CD14-positive monocyte (primary cell): ENCODE data around the gene KCNT1. TPM values are rescaled to one million over a fixed set of nuclear protein-coding genes. Genes with fewer than 3 reads are reported as not detected.

Experiments
- DNase-seq, 3 donors: peaks; one replicate each; pipeline ENCODE4 v3.0.0-alpha.2; 2011 to 2022
- H2AFZ ChIP-seq: 2 replicates; pipeline ENCODE4 v1.6.0; 2012; ENCODE audit warnings: mild to moderate bottlenecking, low read depth, low read length, inconsistent platforms; ENCODE audit not compliant: insufficient read depth, poor library complexity, severe bottlenecking
- H3K27ac ChIP-seq, 2 donors: 1 replicate in 1 of 2; 2 replicates in 1 of 2; pipeline ENCODE4 v1.5.1; 2012 to 2013; ENCODE audit warnings: low read length in 2 of 2, control low read depth in 1 of 2, inconsistent platforms in 1 of 2, low read depth in 1 of 2, mild to moderate bottlenecking in 1 of 2
- H3K27me3 ChIP-seq, 2 donors: one replicate each; pipeline versions ENCODE4 v1.6.0 to v1.6.1; 2011 to 2013; ENCODE audit warnings: low read length in 2 of 2; ENCODE audit not compliant: control insufficient read depth in 2 of 2, insufficient read depth in 2 of 2
- H3K36me3 ChIP-seq, 2 donors: replicated peaks in 1 of 2; 1 replicate in 1 of 2; 2 replicates in 1 of 2; pipeline versions ENCODE4 v1.5.1 to v1.6.1; 2012 to 2013; ENCODE audit warnings: low read length in 2 of 2, control low read depth in 1 of 2, inconsistent platforms in 1 of 2, mild to moderate bottlenecking in 1 of 2; ENCODE audit not compliant: insufficient read depth in 2 of 2, control insufficient read depth in 1 of 2
- H3K4me1 ChIP-seq, 2 donors: 1 replicate in 1 of 2; 2 replicates in 1 of 2; pipeline versions ENCODE4 v1.5.1 to v1.6.1; 2012 to 2013; ENCODE audit warnings: low read length in 2 of 2, control low read depth in 1 of 2, inconsistent platforms in 1 of 2, mild to moderate bottlenecking in 1 of 2, moderate library complexity in 1 of 2; ENCODE audit not compliant: insufficient read depth in 2 of 2, control insufficient read depth in 1 of 2
- H3K4me2 ChIP-seq: replicated peaks from 2 replicates; pipeline ENCODE3; 2012; ENCODE audit warnings: low read length, moderate library complexity, mild to moderate bottlenecking; ENCODE audit not compliant: poor library complexity, severe bottlenecking; ENCODE audit errors: extremely low read depth
- H3K4me3 ChIP-seq, 3 experiments: fragments of 200-600 bp in 1 of 3; sonication (generic) in 1 of 3; replicated peaks in 1 of 3; 1 replicate in 2 of 3; 2 replicates in 1 of 3; pipeline ENCODE4 v1.5.1; 2011 to 2013; ENCODE audit warnings: low read length in 3 of 3, mild to moderate bottlenecking in 3 of 3, control low read depth in 2 of 3, low read depth in 2 of 3, inconsistent platforms in 1 of 3, moderate library complexity in 1 of 3
- H3K79me2 ChIP-seq: 2 replicates; pipeline ENCODE4 v1.6.0; 2012; ENCODE audit warnings: mild to moderate bottlenecking, control low read depth, inconsistent platforms, low read length, moderate library complexity; ENCODE audit not compliant: insufficient read depth
- H3K9ac ChIP-seq: 2 replicates; pipeline ENCODE4 v1.6.0; 2017; ENCODE audit warnings: low read length, mild to moderate bottlenecking; ENCODE audit not compliant: insufficient read depth, poor library complexity, severe bottlenecking
- H3K9me3 ChIP-seq, 2 donors: replicated peaks in 1 of 2; 1 replicate in 1 of 2; 2 replicates in 1 of 2; pipeline versions ENCODE4 v1.5.1 to v1.6.1; 2012 to 2013; ENCODE audit warnings: low read length in 2 of 2, control low read depth in 1 of 2; ENCODE audit not compliant: control insufficient read depth in 1 of 2, insufficient read depth in 1 of 2
- H4K20me1 ChIP-seq: 2 replicates; pipeline ENCODE4 v1.6.0; 2012; ENCODE audit warnings: mild to moderate bottlenecking, low read length, control low read depth, moderate library complexity; ENCODE audit not compliant: insufficient read depth
- H3K27ac Mint-ChIP-seq, 7 donors: one replicate each; pipeline ENCODE4 v1.8.0; 2020; ENCODE audit warnings: mild to moderate bottlenecking in 7 of 7, mixed read lengths in 7 of 7, moderate library complexity in 6 of 7, inconsistent platforms in 2 of 7
- H3K27me3 Mint-ChIP-seq, 3 donors: one replicate each; pipeline ENCODE4 v1.8.0; 2021 to 2022; ENCODE audit warnings: low read depth in 3 of 3, mild to moderate bottlenecking in 3 of 3, mixed read lengths in 3 of 3, moderate library complexity in 3 of 3, inconsistent platforms in 1 of 3
- H3K36me3 Mint-ChIP-seq, 2 donors: one replicate each; pipeline ENCODE4 v1.8.0; 2020; ENCODE audit warnings: mixed read lengths in 2 of 2, inconsistent platforms in 1 of 2, mild to moderate bottlenecking in 1 of 2
- H3K4me1 Mint-ChIP-seq: one replicate; pipeline ENCODE4 v1.8.0; 2020; ENCODE audit warnings: mild to moderate bottlenecking, mixed read lengths
- H3K4me3 Mint-ChIP-seq, 2 donors: one replicate each; pipeline ENCODE4 v1.8.0; 2020; ENCODE audit warnings: mild to moderate bottlenecking in 2 of 2, mixed read lengths in 2 of 2, moderate library complexity in 1 of 2
- H3K9me3 Mint-ChIP-seq, 7 donors: one replicate each; pipeline ENCODE4 v1.8.0; 2020 to 2022; ENCODE audit warnings: mixed read lengths in 7 of 7, mild to moderate bottlenecking in 6 of 7, moderate library complexity in 6 of 7, inconsistent platforms in 2 of 7
- CTCF ChIP-seq: fragments of 200-600 bp; IDR thresholded peaks from one replicate; pipeline ENCODE4 v1.8.0; 2022; ENCODE audit warnings: antibody characterized with exemption, mild to moderate bottlenecking
- WGBS: methylation state at CpG from one replicate; pipeline ENCODE4 v1.1.5; 2013; ENCODE audit warnings: missing lambda C conversion rate; ENCODE audit not compliant: insufficient coverage; 5-methylcytosine and 5-hydroxymethylcytosine counted together
- intact Hi-C, 2 donors: fragments of 100-400 bp; cut with micrococcal nuclease; formaldehyde crosslinking; loops; one replicate each; pipeline versions ENCODE4 v1.15.0 to v1.15.1; 2023
- polyA plus RNA-seq, 3 donors: library from polyadenylated mRNA; depleted of rRNA in 1 of 3; unstranded in 2 of 3; stranded (reverse) in 1 of 3; fragments of 300-500 nt in 2 of 3; fragments of >200 nt in 1 of 3; fragmentation: Illumina TruSeq in 2 of 3; gene quantifications; 1 replicate in 2 of 3; 2 replicates in 1 of 3; pipeline ENCODE4 v1.2.3, GENCODE V29; 2012 to 2021

The KCNT1 gene
- polyA plus RNA-seq, 3 donors, result not detected

GRCh38 chr9:135760465-135760864 is 58.5 kb downstream of the KCNT1 start:
- no peaks in the 10 kb centered on the region for H3K27me3 ChIP-seq
- intact Hi-C loops, result no loop called here
- peak overlapping the region in 1 of 7 donors; percentile 19 for H3K27ac Mint-ChIP-seq
- no peaks in the 10 kb centered on the region for H4K20me1 ChIP-seq
- H3K27ac ChIP-seq, result no peak overlapping the region
- no peaks in the 10 kb centered on the region for H3K79me2 ChIP-seq
- no peak for TF ChIP-seq CTCF
- H3K4me3 Mint-ChIP-seq, result no peak overlapping the region
- H3K27me3 Mint-ChIP-seq, result peaks cover 0 to 6% (median 2%) of the 10 kb centered on the region in 3 donors
- no peaks in the 10 kb centered on the region for H3K36me3 Mint-ChIP-seq
- no peaks in the 10 kb centered on the region for H3K36me3 ChIP-seq
- WGBS, result 87% methylated on average over 12 of the region's 12 CpGs
- H3K4me2 ChIP-seq, result no peak overlapping the region
- no peaks in the 10 kb centered on the region for H3K4me1 Mint-ChIP-seq
- H2AFZ ChIP-seq, result no peak overlapping the region
- DNase-seq, result no peak
- no peak overlapping the region for H3K4me3 ChIP-seq
- peaks cover 4 to 9% of the 10 kb centered on the region in 2 donors for H3K9me3 ChIP-seq
- no peaks in the 10 kb centered on the region for H3K4me1 ChIP-seq
- peaks cover 8 to 14% (median 11%) of the 10 kb centered on the region in 7 donors for H3K9me3 Mint-ChIP-seq
- no peak overlapping the region for H3K9ac ChIP-seq

GRCh38 chr9:135761150-135761844 is 59.3 kb downstream of the KCNT1 start:
- Mint-ChIP-seq H3K4me3 (no peak overlapping the region), H3K4me1 (no peaks in the 10 kb centered on the region), H3K36me3 (no peaks in the 10 kb centered on the region), H3K27ac (peak overlapping the region in 2 of 7 donors; percentile 68 to 86), H3K9me3 (peaks cover 14 to 21% (median 18%) of the 10 kb centered on the region in 7 donors), H3K27me3 (peaks cover 0 to 6% (median 2%) of the 10 kb centered on the region in 3 donors)
- Histone ChIP-seq H3K36me3 (no peaks in the 10 kb centered on the region), H3K4me1 (no peaks in the 10 kb centered on the region), H2AFZ (no peak overlapping the region), H3K27ac (no peak overlapping the region), H3K9me3 (peaks cover 12 to 17% of the 10 kb centered on the region in 2 donors), H3K79me2 (no peaks in the 10 kb centered on the region), H3K27me3 (no peaks in the 10 kb centered on the region), H4K20me1 (no peaks in the 10 kb centered on the region), H3K4me2 (no peak overlapping the region), H3K4me3 (no peak overlapping the region), H3K9ac (no peak overlapping the region)
- no peak for DNase-seq
- no peak for TF ChIP-seq CTCF
- 87% methylated on average over 15 of the region's 20 CpGs for WGBS
- intact Hi-C loops, result no loop called here
